HG02623 (cell line): Measurements from ENCODE around the gene ZNF14.
A peak's percentile ranks its signal among the peaks of the same experiment; 100 is the strongest.
"Not testable (repeated sequence)": the region's sequence is repeated elsewhere in the genome, so short reads cannot be mapped to it uniquely, and the experiment has no call there.

ENCODE experiments used
- ATAC-seq: cut with Tn5 transposase; IDR thresholded peaks from one replicate; pipeline ENCODE4 v1.9.1; 2021; ENCODE audit warnings: moderate library complexity; ENCODE audit not compliant: unreplicated experiment

Gene ZNF14

GRCh38 chr19:19696386-19696785 is 36.5 kb downstream of the ZNF14 start:
- no peak for ATAC-seq

- ATAC-seq = no peak
Observed at GRCh38 chr19:19691683-19692082, 41.2 kb downstream of the ZNF14 start.

- not testable (repeated sequence) for ATAC-seq
Observed at GRCh38 chr19:19689023-19689422, 43.9 kb downstream of the ZNF14 start.

GRCh38 chr19:19687090-19687489 is 45.8 kb downstream of the ZNF14 start:
- ATAC-seq = no peak

GRCh38 chr19:19686580-19686979 is 46.3 kb downstream of the ZNF14 start:
- no peak for ATAC-seq

GRCh38 chr19:19686119-19686518 is 46.8 kb downstream of the ZNF14 start:
- not testable (repeated sequence) for ATAC-seq

- ATAC-seq = no peak
Observed at GRCh38 chr19:19679176-19680073, 53.5 kb downstream of the ZNF14 start.

GRCh38 chr19:19677579-19677978 is 55.3 kb downstream of the ZNF14 start:
- no peak for ATAC-seq

GRCh38 chr19:19674315-19674714 is 58.6 kb downstream of the ZNF14 start:
- no peak for ATAC-seq

GRCh38 chr19:19672816-19673215 is 60.1 kb downstream of the ZNF14 start:
- no peak for ATAC-seq

- ATAC-seq = no peak
Observed at GRCh38 chr19:19670070-19670551, 62.8 kb downstream of the ZNF14 start.

- peak; percentile 56 for ATAC-seq
Observed at GRCh38 chr19:19668230-19669012, 64.5 kb downstream of the ZNF14 start, which contains the start of gene ZNF101. Gene ZNF101, plus strand, starts transcription at chr19:19668839. Its CDS starts 125 bp downstream, at chr19:19668964.

- not testable (repeated sequence) for ATAC-seq
Observed at GRCh38 chr19:19665420-19665948, 67.4 kb downstream of the ZNF14 start.

- peak; percentile 70 for ATAC-seq
Observed at GRCh38 chr19:19663256-19664120, 69.4 kb downstream of the ZNF14 start, which contains the start of gene ATP13A1. Gene ATP13A1, minus strand, starts transcription at chr19:19663676. Its CDS starts 10 bp downstream, at chr19:19663666.

- no peak for ATAC-seq
Observed at GRCh38 chr19:19662871-19663255, 70.0 kb downstream of the ZNF14 start.

- no peak for ATAC-seq
Observed at GRCh38 chr19:19662344-19662743, 70.6 kb downstream of the ZNF14 start.

GRCh38 chr19:19661675-19662251 is 71.1 kb downstream of the ZNF14 start:
- ATAC-seq = no peak

- no peak for ATAC-seq
Observed at GRCh38 chr19:19661141-19661674, 71.7 kb downstream of the ZNF14 start.
